Stimulated activated CD4-positive, alpha-beta T cell treated with anti-CD3 and anti-CD28 coated beads, TNF-alpha, amount 100 ng/mL, for 24 hours (primary cell): ENCODE results near the gene SSRP1.
"Not testable (repeated sequence)": the region's sequence is repeated elsewhere in the genome, so short reads cannot be mapped to it uniquely, and the experiment has no call there.

ENCODE experiments used
- DNase-seq, 3 experiments: peaks; one replicate each; pipeline ENCODE4 v3.0.0-alpha.2; 2020; ENCODE audit warnings: low read depth in 3 of 3

The SSRP1 gene

DNA sequence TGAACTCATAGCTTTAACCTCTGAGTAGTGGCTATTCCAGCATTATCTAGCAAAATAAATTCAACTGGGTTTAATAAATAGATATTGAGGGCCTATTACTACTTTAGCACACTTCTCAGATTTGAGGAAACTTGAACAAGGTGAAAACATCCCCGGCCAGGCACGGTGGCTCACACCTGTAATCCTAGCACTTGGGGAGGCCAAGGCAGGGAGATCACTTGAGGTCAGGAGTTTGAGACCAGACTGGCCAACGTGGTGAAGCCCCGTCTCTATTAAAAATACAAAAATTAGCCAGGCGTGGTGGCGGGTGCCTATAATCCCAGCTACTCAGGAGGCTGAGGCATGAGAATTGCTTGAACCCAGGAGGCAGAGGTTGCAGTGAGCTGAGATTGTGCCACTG, 1.2 kb upstream of the SSRP1 start:
- not testable (repeated sequence) for DNase-seq

GRCh38 chr11:57336111-57336666, 497 bp upstream of the SSRP1 start:
- DNase-seq: no peak

- no peak for DNase-seq
Observed at GRCh38 chr11:57335023-57335342, 709 bp downstream of the SSRP1 start.

- DNase-seq: no peak
Observed at GRCh38 chr11:57332694-57333440, 2.8 kb downstream of the SSRP1 start.

DNA sequence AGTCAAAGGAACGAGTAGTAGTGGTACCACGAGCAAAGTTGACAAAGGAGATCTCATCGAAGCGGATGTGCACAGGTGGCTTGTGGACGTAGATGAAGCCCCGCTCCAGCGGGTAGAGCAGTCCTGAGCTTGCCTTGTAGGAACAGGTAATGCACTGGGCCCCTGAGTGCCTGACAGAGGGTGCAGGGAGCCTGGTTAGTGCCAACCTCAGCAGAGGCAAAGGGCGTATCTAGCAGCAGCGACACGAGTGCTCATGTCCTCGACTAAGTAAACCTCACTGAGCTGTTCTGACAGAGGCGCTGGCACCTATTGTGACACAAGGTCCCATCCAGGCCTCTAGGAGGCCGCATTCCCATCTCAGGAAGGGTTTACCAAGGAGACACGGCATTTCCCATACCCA, 4.0 kb downstream of the SSRP1 start:
- no peak for DNase-seq

DNA sequence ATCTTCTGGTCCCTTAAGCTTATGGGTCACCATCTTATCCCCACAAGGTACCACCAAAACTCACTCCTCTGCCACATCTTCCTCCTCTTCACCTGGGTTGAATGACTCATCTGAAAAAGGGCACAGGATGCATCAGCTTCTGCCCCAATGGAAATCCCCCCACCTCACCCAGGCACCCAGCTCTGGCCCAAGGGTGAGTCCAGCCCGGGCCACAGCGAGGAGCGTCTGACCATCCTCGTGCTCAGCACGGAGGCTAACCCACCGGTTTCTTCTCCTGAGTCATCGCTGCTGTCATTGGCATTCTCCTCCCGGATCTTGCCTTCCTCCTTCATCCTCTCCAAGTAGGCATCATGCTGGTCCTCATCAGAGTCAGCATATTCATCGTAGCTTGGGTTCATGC, 5.7 kb downstream of the SSRP1 start:
- no peak for DNase-seq

- DNase-seq: no peak
Observed at GRCh38 chr11:57327721-57328120, 8.0 kb downstream of the SSRP1 start.

GRCh38 chr11:57325735-57326048, 10.0 kb downstream of the SSRP1 start:
- DNase-seq: no peak

GRCh38 chr11:57324886-57325734, 10.6 kb downstream of the SSRP1 start, which contains the start of gene TNKS1BP1:
Gene TNKS1BP1, minus strand, starts transcription at chr11:57324952. Its CDS starts 3,067 bp downstream, at chr11:57321885.
- peak; percentile 84 to 91 (median 86) for DNase-seq

DNA sequence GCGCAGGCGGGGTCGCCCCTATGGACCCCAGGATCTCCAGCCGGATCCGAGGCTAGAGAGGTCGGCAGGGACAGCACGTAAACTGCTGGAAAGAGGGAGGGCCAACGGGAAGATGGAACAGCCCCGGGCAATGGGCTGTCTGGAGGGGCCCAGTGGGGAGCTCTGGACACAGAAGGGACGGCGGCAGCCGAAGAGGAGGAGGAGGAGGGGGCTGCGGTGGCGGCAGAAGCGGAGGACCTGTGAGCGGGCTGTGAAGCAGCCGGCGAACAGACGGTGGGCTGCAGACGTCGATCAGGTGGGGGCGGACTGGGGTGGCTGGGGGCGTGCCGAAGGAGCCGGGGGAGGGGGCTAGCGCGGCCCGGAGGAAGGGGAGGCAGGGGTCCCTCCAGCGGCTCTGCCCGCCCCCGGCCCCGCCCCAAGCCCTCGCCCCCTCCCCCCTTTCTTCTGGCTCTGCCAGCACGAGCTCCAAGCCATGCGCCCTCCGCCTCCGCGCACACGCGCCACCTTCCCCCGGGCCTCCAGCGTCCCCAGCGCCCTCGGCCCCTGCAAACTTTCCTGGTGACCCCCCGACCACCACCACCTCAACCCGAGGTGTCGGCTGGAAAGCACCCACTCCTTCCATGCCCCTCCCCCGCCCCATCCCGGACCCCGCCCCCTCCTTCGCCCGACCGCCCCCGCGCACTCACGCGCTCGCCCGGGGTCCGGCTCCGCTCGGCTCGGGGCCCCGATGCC, 11.4 kb downstream of the SSRP1 start:
- no peak for DNase-seq

- no peak for DNase-seq
Observed at GRCh38 chr11:57323855-57324153, 11.9 kb downstream of the SSRP1 start.

DNA sequence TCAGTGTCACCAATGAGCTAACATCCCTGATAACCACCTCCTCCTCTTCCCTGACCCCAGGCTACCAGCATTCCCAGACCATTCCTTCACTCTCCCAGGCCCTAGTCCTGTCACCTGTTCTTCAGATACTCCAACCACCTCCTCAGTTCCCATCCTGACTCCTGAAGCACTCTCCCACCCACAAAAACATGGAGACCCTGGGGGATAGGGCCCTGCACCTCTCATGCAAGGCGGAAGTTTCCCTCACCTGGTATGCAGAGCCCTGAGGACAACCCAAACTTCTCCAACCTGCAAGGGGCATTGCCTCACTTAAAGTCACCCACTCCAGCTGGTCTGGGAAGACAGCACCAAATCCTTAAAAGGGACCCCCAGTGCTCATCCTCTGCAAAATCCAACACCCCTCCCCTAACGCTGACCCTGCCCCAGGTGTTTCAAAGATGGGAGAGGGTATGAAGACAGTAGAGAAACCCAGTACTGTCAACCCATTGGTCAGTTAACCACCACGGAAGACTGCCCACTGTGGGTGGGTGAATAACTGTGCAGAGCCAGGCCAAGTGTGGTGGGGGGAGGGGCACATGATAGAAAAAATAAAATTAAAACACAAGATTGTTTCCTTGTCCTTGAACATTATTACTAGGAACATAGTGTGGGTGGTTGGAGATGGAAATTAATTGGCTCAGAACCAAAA, 12.4 kb downstream of the SSRP1 start:
- DNase-seq: no peak

DNA sequence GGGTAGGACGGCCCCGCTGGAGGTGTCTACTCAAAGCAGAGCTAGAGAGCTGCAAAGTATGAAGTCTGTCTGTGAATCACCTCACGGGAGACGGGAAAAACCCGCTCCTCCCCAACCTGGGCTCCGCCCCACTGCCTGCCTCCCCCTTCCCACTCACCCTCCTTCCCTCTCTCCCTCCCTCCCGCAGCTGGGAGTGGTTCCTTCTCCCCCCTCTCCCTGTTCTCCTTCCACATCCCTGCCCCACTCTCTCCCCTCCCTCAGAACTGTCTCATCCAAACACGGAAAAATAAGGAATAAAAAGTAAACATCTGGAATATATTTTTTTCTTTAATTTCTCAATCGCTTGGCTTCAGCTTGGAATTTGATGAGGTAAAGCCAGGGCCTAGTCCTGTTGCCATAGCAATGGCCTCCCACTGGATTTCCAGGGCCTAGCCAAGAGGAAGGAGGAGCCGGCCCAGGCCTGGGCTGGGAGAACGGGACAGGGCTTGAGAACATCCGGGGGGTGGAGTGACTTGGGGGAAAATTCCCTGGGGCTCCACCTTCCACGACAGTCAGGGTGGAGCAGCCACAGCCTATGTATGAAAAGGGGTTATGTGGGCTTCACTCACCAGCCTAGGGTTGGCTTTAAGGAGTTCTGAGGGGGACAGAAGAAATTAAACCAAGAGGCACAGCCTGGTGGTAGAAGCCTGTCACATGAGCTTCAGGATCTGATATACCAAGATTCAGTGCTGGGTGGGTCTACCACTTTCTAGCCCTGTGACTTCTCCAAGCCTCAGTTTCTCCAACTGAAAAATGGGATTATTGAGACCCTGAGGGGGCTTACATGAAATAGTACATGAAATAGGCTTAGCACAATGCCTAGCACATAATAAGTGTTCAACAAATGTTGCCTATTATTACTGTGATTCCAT, 13.2 kb downstream of the SSRP1 start:
- peak in 1 of 3 experiments; percentile 21 for DNase-seq

DNA sequence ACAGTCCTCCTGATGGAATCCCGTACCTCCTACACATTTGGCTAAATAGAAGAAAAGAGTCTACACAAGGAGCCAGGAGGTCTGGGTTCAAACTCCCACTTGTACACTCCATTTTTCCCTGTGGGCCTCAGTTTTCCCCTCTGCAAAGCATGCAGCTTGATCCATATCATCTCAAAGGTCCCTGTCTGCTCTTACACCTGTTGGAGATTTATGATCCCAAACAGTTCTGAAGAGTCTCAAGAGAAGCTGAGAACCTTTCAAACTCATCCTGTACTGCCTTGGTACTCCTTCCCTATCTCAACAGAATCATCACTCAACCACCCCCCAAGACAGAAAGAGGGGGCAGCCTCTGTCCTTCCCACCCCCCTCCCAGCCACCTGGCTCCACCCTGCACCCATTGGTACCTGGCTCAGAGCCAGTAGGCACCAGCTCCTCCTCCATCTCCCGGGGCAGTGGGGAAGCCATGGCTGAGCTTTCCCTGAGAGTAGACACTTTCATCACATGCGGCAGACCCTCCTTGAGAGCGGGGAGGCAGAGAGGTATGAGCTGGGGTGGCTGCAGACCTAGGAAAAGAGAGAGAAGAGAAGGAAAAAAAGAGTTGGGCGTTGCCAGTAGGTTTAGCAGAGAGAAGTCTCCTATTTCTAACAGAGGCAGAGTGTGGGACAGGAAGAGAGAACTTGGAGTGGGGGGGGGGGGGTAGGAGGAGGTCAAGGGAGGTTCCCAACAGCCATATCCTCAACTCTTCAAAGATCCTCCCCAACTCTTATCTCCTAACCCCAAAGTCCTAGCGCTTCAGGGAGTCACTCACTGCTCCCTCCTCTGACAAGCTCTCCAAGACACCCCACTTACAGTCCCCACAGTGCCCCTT, 14.1 kb downstream of the SSRP1 start:
- no peak for DNase-seq

- no peak for DNase-seq
Observed at GRCh38 chr11:57320719-57321387, 14.8 kb downstream of the SSRP1 start.

- DNase-seq: no peak
Observed at GRCh38 chr11:57320067-57320718, 15.5 kb downstream of the SSRP1 start.

GRCh38 chr11:57318178-57318577, 17.5 kb downstream of the SSRP1 start:
- DNase-seq: no peak

DNA sequence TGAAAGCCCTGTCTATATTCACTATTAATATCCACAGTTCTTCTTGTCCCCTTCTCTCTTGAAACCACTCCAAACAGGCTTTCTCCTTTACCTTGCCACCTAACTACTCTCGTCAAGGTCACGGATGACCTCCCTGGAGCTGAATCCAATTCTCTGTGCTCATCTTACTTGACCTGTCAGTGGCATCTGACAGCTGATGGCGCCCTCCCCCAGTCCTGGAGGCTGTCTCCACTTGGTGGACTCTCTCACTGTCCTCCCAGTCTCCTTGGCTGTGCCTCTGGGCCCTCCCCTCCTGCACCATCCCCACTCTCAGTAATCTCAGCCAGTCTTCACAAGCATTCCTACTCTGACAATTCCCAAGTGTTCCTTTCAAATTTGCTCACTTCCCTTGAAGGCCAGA, 19.7 kb downstream of the SSRP1 start:
- DNase-seq: no peak

- no peak for DNase-seq
Observed at GRCh38 chr11:57315491-57315890, 20.2 kb downstream of the SSRP1 start.
